Activated naive CD4-positive, alpha-beta T cell treated with Interleukin-2 at 50 U/mL for 16 hours (primary cell): ENCODE measurements around the gene TMPRSS12.
"Not testable (repeated sequence)": the region's sequence is repeated elsewhere in the genome, so short reads cannot be mapped to it uniquely, and the experiment has no call there.

ENCODE experiments used
- DNase-seq: peaks from one replicate; pipeline ENCODE4 v3.0.0-alpha.2; 2020

Gene TMPRSS12, protein sequence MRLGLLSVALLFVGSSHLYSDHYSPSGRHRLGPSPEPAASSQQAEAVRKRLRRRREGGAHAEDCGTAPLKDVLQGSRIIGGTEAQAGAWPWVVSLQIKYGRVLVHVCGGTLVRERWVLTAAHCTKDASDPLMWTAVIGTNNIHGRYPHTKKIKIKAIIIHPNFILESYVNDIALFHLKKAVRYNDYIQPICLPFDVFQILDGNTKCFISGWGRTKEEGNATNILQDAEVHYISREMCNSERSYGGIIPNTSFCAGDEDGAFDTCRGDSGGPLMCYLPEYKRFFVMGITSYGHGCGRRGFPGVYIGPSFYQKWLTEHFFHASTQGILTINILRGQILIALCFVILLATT

GRCh38 chr12:50842637-50843493 is at the start of gene TMPRSS12:
Gene TMPRSS12, plus strand, starts transcription at chr12:50842926. Its CDS starts 39 bp downstream, at chr12:50842965.
- DNase-seq = no peak

DNA sequence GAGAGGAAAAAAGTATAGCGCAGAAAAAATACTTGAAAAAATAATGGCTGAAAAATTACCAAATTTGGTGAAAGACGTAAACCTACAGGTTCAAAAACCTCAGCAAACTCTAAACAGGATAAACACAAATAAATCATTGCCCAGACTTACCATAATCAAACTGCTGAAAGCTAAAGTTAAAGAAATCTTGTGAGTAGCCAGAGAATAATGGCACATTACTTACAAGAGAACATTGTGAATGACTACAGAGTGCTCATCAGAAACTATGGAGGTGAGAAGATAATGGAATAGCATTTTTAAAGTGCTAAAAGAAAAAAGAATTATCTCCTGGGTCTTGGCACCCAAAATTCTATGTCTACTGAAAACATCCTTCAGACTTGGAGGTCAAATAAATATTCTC is 42.8 kb upstream of the TMPRSS12 start:
- no peak for DNase-seq

GRCh38 chr12:50803230-50803875 is 39.4 kb upstream of the TMPRSS12 start:
- no peak for DNase-seq

- no peak for DNase-seq
Observed at GRCh38 chr12:50806176-50806575, 36.5 kb upstream of the TMPRSS12 start.

DNA sequence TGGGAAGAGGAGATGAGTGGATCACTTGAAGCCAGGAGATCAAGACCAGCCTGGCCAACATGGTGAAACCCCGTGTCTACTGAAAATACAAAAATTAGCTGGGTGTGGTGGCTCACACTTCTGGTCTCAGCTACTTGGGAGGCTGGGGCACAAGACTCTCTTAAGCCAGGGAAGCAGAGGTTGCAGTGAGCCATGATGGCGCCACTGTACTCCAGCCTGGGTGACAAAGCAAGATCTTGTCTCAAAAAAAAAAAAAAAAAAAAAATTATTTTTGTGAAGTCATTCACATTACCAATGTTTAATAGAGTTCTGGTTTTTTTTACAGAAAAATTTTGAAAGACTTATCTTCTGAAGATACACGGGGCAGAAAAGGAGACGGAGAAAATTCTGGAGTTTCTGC is 33.6 kb upstream of the TMPRSS12 start:
- not testable (repeated sequence) for DNase-seq

GRCh38 chr12:50814921-50815320 is 27.8 kb upstream of the TMPRSS12 start:
- DNase-seq = not testable (repeated sequence)

DNA sequence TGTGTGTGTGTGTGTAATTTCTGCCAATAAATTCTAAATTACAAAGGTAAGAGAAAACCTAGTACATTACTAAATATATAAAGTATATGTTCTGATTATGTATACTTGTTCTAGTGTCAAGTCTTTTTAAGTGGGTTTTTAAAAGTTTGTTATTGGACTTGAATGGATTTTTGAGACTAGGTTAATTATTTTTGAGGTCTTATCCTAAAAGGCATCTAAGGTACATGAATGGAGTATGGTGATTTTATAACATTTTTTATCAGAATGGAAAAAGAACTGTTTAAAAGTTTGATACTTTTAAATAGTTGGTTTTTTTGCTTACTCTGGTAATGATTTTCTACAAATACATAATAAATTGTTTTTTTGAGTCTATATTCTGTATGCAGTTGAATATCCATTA is 22.5 kb upstream of the TMPRSS12 start:
- DNase-seq = no peak

- no peak for DNase-seq
Observed at GRCh38 chr12:50822082-50822481, 20.6 kb upstream of the TMPRSS12 start.

DNA sequence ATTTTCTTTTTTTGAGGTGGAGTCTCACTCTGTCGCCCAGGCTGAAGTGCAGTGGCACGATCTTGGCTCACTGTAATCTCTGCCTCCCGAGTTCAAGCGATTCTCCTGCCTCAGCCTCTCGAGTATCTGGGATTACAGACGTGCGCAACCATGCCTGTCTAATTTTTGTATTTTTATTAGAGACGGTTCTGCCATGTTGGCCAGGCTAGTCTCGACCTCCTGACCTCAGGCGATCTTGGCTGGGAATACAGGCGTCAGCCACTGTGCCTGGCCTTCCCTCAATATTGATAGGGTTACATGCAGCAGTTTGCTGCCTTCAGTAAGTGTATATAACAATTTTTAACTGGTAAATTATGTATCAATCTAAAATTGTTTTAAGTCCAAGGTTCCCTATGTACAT is 19.0 kb upstream of the TMPRSS12 start:
- not testable (repeated sequence) for DNase-seq

GRCh38 chr12:50824914-50825313 is 17.8 kb upstream of the TMPRSS12 start:
- DNase-seq = no peak

DNA sequence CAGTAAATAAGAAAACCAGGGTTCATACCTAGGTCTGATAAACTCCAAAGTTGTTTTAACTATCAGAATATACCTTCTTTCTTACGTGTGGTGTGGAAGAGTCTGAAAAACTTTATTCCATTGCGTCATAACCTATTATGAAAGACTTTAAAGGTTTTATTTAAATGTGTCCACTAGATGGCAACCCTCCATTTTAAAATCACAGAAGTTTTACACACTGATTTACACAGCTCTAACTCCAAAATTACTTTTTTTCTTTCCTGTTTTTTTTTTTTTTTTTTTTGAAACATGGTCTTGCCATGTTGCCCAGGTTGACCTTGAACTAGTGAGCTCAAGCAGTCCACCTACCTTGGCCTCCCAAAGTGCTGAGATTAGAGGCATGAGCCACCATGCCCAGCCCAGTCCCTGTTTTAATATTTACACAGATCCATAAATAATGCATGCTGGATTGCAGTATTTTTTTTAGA is 17.3 kb upstream of the TMPRSS12 start:
- no peak for DNase-seq

DNA sequence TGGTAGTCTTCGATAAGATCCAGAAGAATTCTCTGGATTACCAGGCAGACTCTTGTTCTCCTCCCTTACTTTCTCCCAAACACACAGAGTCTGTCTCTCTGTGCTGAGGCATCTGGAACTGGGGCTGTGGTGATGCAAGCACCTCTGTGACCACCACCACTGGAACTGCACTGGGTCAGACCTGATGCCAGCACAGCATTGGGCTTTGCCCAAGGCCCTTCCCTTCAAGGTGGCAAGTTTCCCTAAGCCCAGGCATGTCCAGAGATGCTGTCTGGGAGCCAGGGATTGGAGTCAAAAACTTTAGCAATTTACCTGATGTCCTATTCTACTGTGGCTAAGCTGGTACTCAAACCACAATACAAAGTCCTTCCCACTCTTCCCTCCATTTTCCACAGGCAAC is 14.6 kb upstream of the TMPRSS12 start:
- no peak for DNase-seq

DNA sequence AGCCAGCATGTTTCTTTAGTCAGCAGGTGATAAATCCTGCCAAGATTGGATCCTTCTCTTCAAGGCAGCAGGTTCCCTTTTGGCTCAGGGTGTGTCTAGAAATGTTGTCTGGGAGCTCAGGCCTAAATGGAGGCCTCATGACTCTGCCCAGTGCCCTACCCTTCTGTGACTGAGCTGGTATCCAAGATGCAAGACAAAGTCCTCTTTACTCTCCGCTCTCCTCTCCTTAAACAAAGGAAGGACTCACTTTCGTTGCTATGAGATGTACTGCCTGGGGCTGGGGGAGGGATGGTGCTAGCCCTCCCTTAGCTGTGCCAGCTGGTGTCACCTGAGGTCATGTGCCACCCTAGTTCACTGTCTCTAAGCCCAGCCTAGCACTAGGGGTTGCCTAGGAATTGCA is 13.8 kb upstream of the TMPRSS12 start:
- DNase-seq = no peak

DNA sequence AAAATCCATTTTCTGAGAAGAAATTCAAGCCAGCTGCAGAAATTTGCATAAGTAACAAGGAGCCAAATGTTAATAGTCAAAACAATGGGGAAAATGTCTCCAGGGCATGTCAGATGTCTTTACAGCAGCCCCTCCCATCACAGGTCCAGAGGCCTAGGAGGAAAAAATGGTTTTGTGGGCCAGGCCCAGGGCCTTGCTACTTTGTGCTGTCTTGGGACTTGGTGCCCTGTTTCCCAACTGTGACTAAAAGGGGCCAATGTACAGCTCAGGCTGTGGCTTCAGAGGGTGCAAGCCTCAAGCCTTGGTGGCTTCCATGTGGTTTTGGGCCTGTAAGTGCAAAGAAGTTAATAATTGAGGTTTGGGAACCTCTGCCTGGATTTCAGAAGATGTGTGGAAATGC is 8.9 kb upstream of the TMPRSS12 start:
- DNase-seq = not testable (repeated sequence)

DNA sequence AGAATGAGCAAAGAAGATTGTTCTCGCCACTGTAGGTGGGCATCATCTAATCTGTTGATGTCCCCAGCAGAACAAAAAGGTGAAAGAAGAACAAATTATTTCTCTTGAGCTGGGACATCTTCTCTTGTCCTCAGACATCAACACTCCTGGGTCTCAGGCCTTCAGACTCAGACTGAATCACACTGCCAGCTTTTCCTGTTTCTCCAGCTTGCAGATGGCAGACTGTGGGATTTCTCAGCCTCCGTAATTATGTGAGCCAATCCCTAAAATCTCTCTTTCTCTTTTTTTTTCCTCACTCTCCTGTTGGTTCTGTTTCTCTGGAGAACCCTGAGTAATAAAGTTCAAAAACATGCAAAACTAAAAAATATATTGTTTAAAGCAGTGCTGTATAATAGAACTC is 3.7 kb upstream of the TMPRSS12 start:
- DNase-seq = no peak

- no peak for DNase-seq
Observed at GRCh38 chr12:50840809-50841487, 1.8 kb upstream of the TMPRSS12 start.

GRCh38 chr12:50841716-50842531 is 802 bp upstream of the TMPRSS12 start:
- no peak for DNase-seq

GRCh38 chr12:50845021-50845647 is 2.4 kb downstream of the TMPRSS12 start:
- DNase-seq = no peak

GRCh38 chr12:50848963-50849362 is 6.2 kb downstream of the TMPRSS12 start:
- no peak for DNase-seq

- not testable (repeated sequence) for DNase-seq
Observed at GRCh38 chr12:50855218-50855617, 12.5 kb downstream of the TMPRSS12 start.

GRCh38 chr12:50855679-50856078 is 13.0 kb downstream of the TMPRSS12 start:
- not testable (repeated sequence) for DNase-seq
